ENCODE results near the gene KANSL3.
"Not testable (repeated sequence)": the region's sequence is repeated elsewhere in the genome, so short reads cannot be mapped to it uniquely, and the experiment has no call there.

The KANSL3 gene

GRCh38 chr2:96556441-96557330 is 81.4 kb downstream of the KANSL3 start:
- DNase-seq, result no peak

- DNase-seq, result no peak
These were observed 82.9 kb downstream of the KANSL3 start for GRCh38 chr2:96555146-96555610.

GRCh38 chr2:96554293-96555145 is 83.6 kb downstream of the KANSL3 start:
- DNase-seq, result no peak

- not testable (repeated sequence) for DNase-seq
These were observed 84.2 kb downstream of the KANSL3 start for GRCh38 chr2:96553957-96554292.

GRCh38 chr2:96553176-96553956 is 84.7 kb downstream of the KANSL3 start:
- no peak for DNase-seq

GRCh38 chr2:96552315-96553175 is 85.6 kb downstream of the KANSL3 start:
- DNase-seq, result no peak

- DNase-seq, result no peak
These were observed 86.4 kb downstream of the KANSL3 start for GRCh38 chr2:96551605-96552314.

- no peak for DNase-seq
These were observed 87.1 kb downstream of the KANSL3 start for GRCh38 chr2:96550787-96551604.

GRCh38 chr2:96549967-96550786 is 87.9 kb downstream of the KANSL3 start:
- no peak for DNase-seq

- DNase-seq, result no peak
These were observed 88.7 kb downstream of the KANSL3 start for GRCh38 chr2:96549466-96549785.

GRCh38 chr2:96548558-96549465 is 89.3 kb downstream of the KANSL3 start:
- DNase-seq, result no peak

- DNase-seq, result no peak
These were observed 90.4 kb downstream of the KANSL3 start for GRCh38 chr2:96547731-96548171.

- no peak for DNase-seq
These were observed 90.9 kb downstream of the KANSL3 start for GRCh38 chr2:96547203-96547641.

- DNase-seq, result no peak
These were observed 91.3 kb downstream of the KANSL3 start for GRCh38 chr2:96546797-96547196.

- DNase-seq, result no peak
These were observed 91.8 kb downstream of the KANSL3 start for GRCh38 chr2:96546321-96546720.

Measured in GF-D8 (cell line).